Kidney (tissue), 14 donors: ENCODE measurements around the gene ZNF165. TPM values are rescaled to one million over a fixed set of nuclear protein-coding genes. Genes with fewer than 3 reads are reported as not detected.

Experiments
- DNase-seq, 5 donors: peaks; one replicate each; pipeline ENCODE4 v3.0.0-alpha.2; 2013 to 2020
- FAIRE-seq: peaks from 2 replicates; lab custom pipeline; 2012; peaks lifted over from hg19 to GRCh38; lab: Jason Lieb, UNC
- H3K27ac ChIP-seq, 2 donors: one replicate each; pipeline ENCODE4 v1.7.0; 2013; ENCODE audit warnings: low read depth in 2 of 2, low read length in 2 of 2, inconsistent platforms in 1 of 2
- H3K27me3 ChIP-seq: one replicate; pipeline ENCODE4 v1.7.1; 2013; ENCODE audit warnings: low read length, inconsistent platforms; ENCODE audit not compliant: control insufficient read depth, insufficient read depth
- H3K36me3 ChIP-seq, 3 donors: one replicate each; pipeline versions ENCODE4 v1.7.0 to v1.7.1; 2013; ENCODE audit warnings: low read length in 3 of 3, control low read depth in 1 of 3, inconsistent platforms in 1 of 3; ENCODE audit not compliant: insufficient read depth in 3 of 3, control insufficient read depth in 2 of 3
- H3K4me1 ChIP-seq, 3 donors: one replicate each; pipeline versions ENCODE4 v1.7.0 to v1.7.1; 2013; ENCODE audit warnings: low read length in 3 of 3, inconsistent platforms in 1 of 3, low read depth in 1 of 3; ENCODE audit not compliant: control insufficient read depth in 2 of 3, insufficient read depth in 2 of 3
- H3K4me3 ChIP-seq, 3 donors: one replicate each; pipeline versions ENCODE4 v1.7.0 to v1.8.1; 2013; ENCODE audit warnings: low read length in 3 of 3, control low read depth in 1 of 3, inconsistent platforms in 1 of 3
- H3K9ac ChIP-seq, 3 donors: one replicate each; pipeline versions ENCODE4 v1.7.0 to v1.7.1; 2013; ENCODE audit warnings: low read length in 3 of 3, control low read depth in 1 of 3, inconsistent platforms in 1 of 3
- H3K9me3 ChIP-seq, 3 donors: one replicate each; pipeline versions ENCODE4 v1.7.0 to v1.7.1; 2013; ENCODE audit warnings: low read length in 3 of 3, control low read depth in 1 of 3, inconsistent platforms in 1 of 3; ENCODE audit not compliant: control insufficient read depth in 2 of 3, insufficient read depth in 1 of 3
- intact Hi-C: fragments of 100-400 bp; cut with DNase I; formaldehyde crosslinking; loops from one replicate; pipeline ENCODE4 v1.11.1; 2022
- polyA plus RNA-seq: library from polyadenylated mRNA; stranded (reverse); fragments of 350-450 nt; fragmentation: Illumina TruSeq; extraction: RNeasy Lipid Tissue Mini Kit (QIAGEN cat#74804); gene quantifications from one replicate; pipeline ENCODE4 v1.2.3, GENCODE V29; 2014; ENCODE audit warnings: low read depth, low replicate concordance; ENCODE audit not compliant: insufficient read depth
- total RNA-seq: library from RNA; stranded (reverse); fragmentation: NEBNext Ultra II Directional; extraction: Animal tissue kit (Norgen Biotek cat#: 25700); gene quantifications from one replicate; pipeline ENCODE4 v1.2.1, GENCODE V29; 2021
- TF ChIP-seq, protein P1 (sequence below): IDR thresholded peaks from 3 replicates; pipeline ENCODE4 v1.5.1; 2012; ENCODE audit warnings: mild to moderate bottlenecking, moderate library complexity, borderline replicate concordance; ENCODE audit not compliant: insufficient read depth; ENCODE audit errors: extremely low read depth
- donor health status: control.
- donor health status: control.
- donor health status: control.
- donor health status: control.
- donor health status: control.
- donor health status: DM: yes; HTN: yes; CAD: no.
- donor health status: Normal renal cell carcinoma (clear cell type).

The ZNF165 gene
- total and polyA plus RNA-seq, 2 donors from 2014 or later = 3.0 to 3.6 TPM

DNA sequence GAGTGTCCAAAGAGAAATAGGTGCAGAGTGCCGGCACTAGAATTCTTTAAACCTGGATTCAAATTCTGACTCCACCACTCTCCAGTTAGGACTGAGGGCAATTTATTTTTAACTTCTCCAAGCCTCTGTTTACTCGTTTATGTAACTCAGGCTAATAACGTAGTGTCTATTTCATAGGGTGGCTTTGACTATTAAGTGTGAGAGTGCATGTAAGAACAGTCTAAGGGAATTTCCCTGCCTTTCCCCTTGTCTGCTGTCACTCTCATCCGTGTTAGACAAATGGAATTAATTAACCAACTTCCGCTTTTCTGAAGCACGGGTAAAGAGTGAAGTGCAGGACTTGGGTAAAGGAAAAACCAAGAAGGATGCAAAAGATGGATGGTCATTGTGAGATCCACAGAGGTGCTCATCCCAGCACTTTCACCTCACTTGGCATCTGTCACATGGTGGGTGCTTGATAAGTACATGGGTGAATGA, 57.2 kb downstream of the ZNF165 start:
- DNase-seq (peak in 1 of 5 donors; percentile 58), FAIRE-seq (no peak)
- H3K36me3 ChIP-seq = no peaks in the 10 kb centered on the region
- H3K27ac ChIP-seq = peak overlapping the region; percentile 89 to 94
- peaks cover 0 to 8% (median 2%) of the 10 kb centered on the region in 3 donors for H3K4me1 ChIP-seq
- H3K9ac ChIP-seq = peak overlapping the region; percentile 77 to 96 (median 86)
- TF ChIP-seq, protein P1, sequence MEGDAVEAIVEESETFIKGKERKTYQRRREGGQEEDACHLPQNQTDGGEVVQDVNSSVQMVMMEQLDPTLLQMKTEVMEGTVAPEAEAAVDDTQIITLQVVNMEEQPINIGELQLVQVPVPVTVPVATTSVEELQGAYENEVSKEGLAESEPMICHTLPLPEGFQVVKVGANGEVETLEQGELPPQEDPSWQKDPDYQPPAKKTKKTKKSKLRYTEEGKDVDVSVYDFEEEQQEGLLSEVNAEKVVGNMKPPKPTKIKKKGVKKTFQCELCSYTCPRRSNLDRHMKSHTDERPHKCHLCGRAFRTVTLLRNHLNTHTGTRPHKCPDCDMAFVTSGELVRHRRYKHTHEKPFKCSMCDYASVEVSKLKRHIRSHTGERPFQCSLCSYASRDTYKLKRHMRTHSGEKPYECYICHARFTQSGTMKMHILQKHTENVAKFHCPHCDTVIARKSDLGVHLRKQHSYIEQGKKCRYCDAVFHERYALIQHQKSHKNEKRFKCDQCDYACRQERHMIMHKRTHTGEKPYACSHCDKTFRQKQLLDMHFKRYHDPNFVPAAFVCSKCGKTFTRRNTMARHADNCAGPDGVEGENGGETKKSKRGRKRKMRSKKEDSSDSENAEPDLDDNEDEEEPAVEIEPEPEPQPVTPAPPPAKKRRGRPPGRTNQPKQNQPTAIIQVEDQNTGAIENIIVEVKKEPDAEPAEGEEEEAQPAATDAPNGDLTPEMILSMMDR = no peak
- H3K27me3 ChIP-seq = no peaks in the 10 kb centered on the region
- peak overlapping the region; percentile 95 to 97 (median 96) for H3K4me3 ChIP-seq
- no peaks in the 10 kb centered on the region for H3K9me3 ChIP-seq
- intact Hi-C loops = no loop called here

Other genes starting within 250 kb of the ZNF165 start
- not detected for gene OR2B2, start 168.2 kb upstream of the ZNF165 start, total RNA-seq
- gene OR2B2, start 168.2 kb upstream of the ZNF165 start, polyA plus RNA-seq = not detected
- not detected for gene OR2B6, start 123.3 kb upstream of the ZNF165 start, total RNA-seq
- gene OR2B6, start 123.3 kb upstream of the ZNF165 start, polyA plus RNA-seq = not detected
- gene ZSCAN16, start 44.0 kb downstream of the ZNF165 start, total RNA-seq = 6.1 TPM
- 6.8 TPM for gene ZSCAN16, start 44.0 kb downstream of the ZNF165 start, polyA plus RNA-seq
- gene ZKSCAN8, start 61.3 kb downstream of the ZNF165 start, total RNA-seq = 26.4 TPM
- 3.5 TPM for gene ZKSCAN8, start 61.3 kb downstream of the ZNF165 start, polyA plus RNA-seq
- 15.6 TPM for gene ZSCAN9, start 144.7 kb downstream of the ZNF165 start, total RNA-seq
- gene ZSCAN9, start 144.7 kb downstream of the ZNF165 start, polyA plus RNA-seq = 8.1 TPM
- gene ZKSCAN4, start 171.7 kb downstream of the ZNF165 start, total RNA-seq = 7.4 TPM
- 3.9 TPM for gene ZKSCAN4, start 171.7 kb downstream of the ZNF165 start, polyA plus RNA-seq
- 1.2 TPM for gene NKAPL, start 178.7 kb downstream of the ZNF165 start, total RNA-seq
- gene NKAPL, start 178.7 kb downstream of the ZNF165 start, polyA plus RNA-seq = 1.7 TPM
- 17.2 TPM for gene ZSCAN26, start 186.6 kb downstream of the ZNF165 start, total RNA-seq
- 11.8 TPM for gene ZSCAN26, start 186.6 kb downstream of the ZNF165 start, polyA plus RNA-seq
- 3.0 TPM for gene PGBD1, start 201.0 kb downstream of the ZNF165 start, total RNA-seq
- gene PGBD1, start 201.0 kb downstream of the ZNF165 start, polyA plus RNA-seq = 3.1 TPM